ENCODE results near the gene SESN3. TPM values are rescaled to one million over a fixed set of nuclear protein-coding genes. Genes with fewer than 3 reads are reported as not detected.
"Not testable (repeated sequence)": the region's sequence is repeated elsewhere in the genome, so short reads cannot be mapped to it uniquely, and the experiment has no call there.

SESN3 gene
- 8.1 TPM for total RNA-seq
- long read RNA-seq, partial matches to known transcripts = 0 of 1 reads
- long read RNA-seq, other reads (novel, unspliced or antisense) = 1 of 1 reads

GRCh38 chr11:95231127-95231880, at the start of gene SESN3:
TSS of gene SESN3 (minus strand) at chr11:95231202. CDS start at chr11:95230860, 342 bp downstream.
- intact Hi-C loops (cut with micrococcal nuclease) = no loop called here
- H3K27me3 ChIP-seq (ENCODE audit: low read depth) = no peaks in the 10 kb centered on the region
- H3K9me3 ChIP-seq (replicated peaks) = no peaks in the 10 kb centered on the region
- H3K36me3 ChIP-seq = no peaks in the 10 kb centered on the region
- TF ChIP-seq, protein P1, sequence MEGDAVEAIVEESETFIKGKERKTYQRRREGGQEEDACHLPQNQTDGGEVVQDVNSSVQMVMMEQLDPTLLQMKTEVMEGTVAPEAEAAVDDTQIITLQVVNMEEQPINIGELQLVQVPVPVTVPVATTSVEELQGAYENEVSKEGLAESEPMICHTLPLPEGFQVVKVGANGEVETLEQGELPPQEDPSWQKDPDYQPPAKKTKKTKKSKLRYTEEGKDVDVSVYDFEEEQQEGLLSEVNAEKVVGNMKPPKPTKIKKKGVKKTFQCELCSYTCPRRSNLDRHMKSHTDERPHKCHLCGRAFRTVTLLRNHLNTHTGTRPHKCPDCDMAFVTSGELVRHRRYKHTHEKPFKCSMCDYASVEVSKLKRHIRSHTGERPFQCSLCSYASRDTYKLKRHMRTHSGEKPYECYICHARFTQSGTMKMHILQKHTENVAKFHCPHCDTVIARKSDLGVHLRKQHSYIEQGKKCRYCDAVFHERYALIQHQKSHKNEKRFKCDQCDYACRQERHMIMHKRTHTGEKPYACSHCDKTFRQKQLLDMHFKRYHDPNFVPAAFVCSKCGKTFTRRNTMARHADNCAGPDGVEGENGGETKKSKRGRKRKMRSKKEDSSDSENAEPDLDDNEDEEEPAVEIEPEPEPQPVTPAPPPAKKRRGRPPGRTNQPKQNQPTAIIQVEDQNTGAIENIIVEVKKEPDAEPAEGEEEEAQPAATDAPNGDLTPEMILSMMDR (IDR thresholded peaks at IDR 0.05; ENCODE audit: borderline replicate concordance) = no peak
- peaks cover 45% of the 10 kb centered on the region for H3K4me1 ChIP-seq
- H3K4me3 ChIP-seq = peak within 1 kb of the TSS; percentile 80
- DNase-seq = peak; percentile 98
- H3K27ac ChIP-seq (replicated peaks) = peak within 1 kb of the TSS; percentile 86

- TF ChIP-seq, protein P1 (IDR thresholded peaks at IDR 0.05; ENCODE audit: borderline replicate concordance) = no peak
- DNase-seq = no peak
- Histone ChIP-seq H3K4me3 (no peak overlapping the region), H3K27ac (replicated peaks) (peak overlapping the region; percentile 43), H3K9me3 (replicated peaks) (no peaks in the 10 kb centered on the region), H3K4me1 (no peaks in the 10 kb centered on the region), H3K36me3 (no peaks in the 10 kb centered on the region), H3K27me3 (ENCODE audit: low read depth) (no peaks in the 10 kb centered on the region)
- intact Hi-C loops (cut with micrococcal nuclease) = no loop called here
These were observed 49.2 kb upstream of the SESN3 start for GRCh38 chr11:95279921-95280868.

GRCh38 chr11:95277868-95278267, 46.9 kb upstream of the SESN3 start:
- Histone ChIP-seq H3K4me3 (no peak overlapping the region), H3K9me3 (replicated peaks) (no peaks in the 10 kb centered on the region), H3K27ac (replicated peaks) (no peak overlapping the region), H3K27me3 (ENCODE audit: low read depth) (no peaks in the 10 kb centered on the region), H3K36me3 (no peaks in the 10 kb centered on the region), H3K4me1 (no peaks in the 10 kb centered on the region)
- intact Hi-C loops (cut with micrococcal nuclease) = no loop called here
- TF ChIP-seq, protein P1 (IDR thresholded peaks at IDR 0.05; ENCODE audit: borderline replicate concordance) = no peak
- no peak for DNase-seq

DNA sequence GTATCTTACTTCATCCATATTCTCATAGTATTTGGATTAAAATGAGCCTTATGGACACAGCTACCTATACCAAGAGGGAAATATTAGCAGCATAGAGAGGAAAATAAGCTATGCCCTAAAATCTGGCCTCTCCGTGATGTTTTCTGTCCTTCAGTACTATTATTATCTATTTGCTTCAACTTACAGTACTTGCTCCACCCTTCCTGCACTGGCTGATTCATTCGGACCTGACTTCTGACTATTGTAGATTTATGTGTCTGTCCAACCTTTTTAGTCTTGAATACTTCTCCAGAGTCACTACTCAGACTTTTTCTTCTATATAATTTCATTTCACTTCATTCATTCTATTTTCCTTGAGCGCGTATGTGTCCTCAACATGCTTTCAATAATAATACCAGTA, 45.1 kb upstream of the SESN3 start:
- intact Hi-C loops (cut with micrococcal nuclease) = no loop called here
- no peaks in the 10 kb centered on the region for H3K9me3 ChIP-seq (replicated peaks)
- H3K4me3 ChIP-seq = no peak overlapping the region
- no peaks in the 10 kb centered on the region for H3K27me3 ChIP-seq (ENCODE audit: low read depth)
- DNase-seq = no peak
- no peak overlapping the region for H3K27ac ChIP-seq (replicated peaks)
- TF ChIP-seq, protein P1 (IDR thresholded peaks at IDR 0.05; ENCODE audit: borderline replicate concordance) = no peak
- no peaks in the 10 kb centered on the region for H3K36me3 ChIP-seq
- H3K4me1 ChIP-seq = no peaks in the 10 kb centered on the region

- intact Hi-C loops (cut with micrococcal nuclease); H3K4me3 ChIP-seq; H3K27me3 ChIP-seq (ENCODE audit: low read depth); H3K4me1 ChIP-seq; H3K27ac ChIP-seq (replicated peaks); DNase-seq; H3K9me3 ChIP-seq (replicated peaks); H3K36me3 ChIP-seq: not testable (repeated sequence)
These were observed 42.6 kb upstream of the SESN3 start for GRCh38 chr11:95273618-95274017.
